CD8-positive, alpha-beta memory T cell (primary cell): ENCODE results near the gene MICOS13. TPM values are rescaled to one million over a fixed set of nuclear protein-coding genes. Genes with fewer than 3 reads are reported as not detected.

Experiments used
- CTCF ChIA-PET: fragments of 350-600 bp; sonication (Branson Sonifier 250); formaldehyde crosslinking; loops from one replicate; lab custom pipeline; 2021; ENCODE audit warnings: antibody characterized with exemption; lab: Charles Lee
- POLR2A ChIA-PET: fragments of 350-600 bp; sonication (Branson Sonifier 250); formaldehyde crosslinking; loops from one replicate; lab custom pipeline; 2021; ENCODE audit warnings: antibody characterized with exemption; lab: Charles Lee
- DNase-seq, 5 donors: peaks; one replicate each; pipeline versions ENCODE4 v3.0.0 to v3.0.0-alpha.2; 2020 to 2022; ENCODE audit warnings: mixed read lengths in 1 of 5
- H3K27ac ChIP-seq: one replicate; pipeline ENCODE4 v1.7.0; 2013; ENCODE audit warnings: low read depth, mild to moderate bottlenecking, low read length, moderate library complexity
- H3K27me3 ChIP-seq: 2 replicates; pipeline ENCODE4 v1.7.0; 2013; ENCODE audit warnings: low read length, mild to moderate bottlenecking; ENCODE audit not compliant: insufficient read depth, poor library complexity, severe bottlenecking
- H3K36me3 ChIP-seq: 2 replicates; pipeline ENCODE4 v1.7.0; 2013; ENCODE audit warnings: mild to moderate bottlenecking, low read length, moderate library complexity; ENCODE audit not compliant: insufficient read depth
- H3K4me1 ChIP-seq: 2 replicates; pipeline ENCODE4 v1.7.0; 2013; ENCODE audit warnings: mild to moderate bottlenecking, low read length, moderate library complexity; ENCODE audit not compliant: insufficient read depth
- H3K4me3 ChIP-seq: 2 replicates; pipeline ENCODE4 v1.7.0; 2013; ENCODE audit warnings: mild to moderate bottlenecking, low read length
- H3K9me3 ChIP-seq: 2 replicates; pipeline ENCODE4 v1.7.0; 2013; ENCODE audit warnings: mild to moderate bottlenecking, low read length
- H3K27ac Mint-ChIP-seq, 8 donors: one replicate each; pipeline ENCODE4 v1.8.0; 2020 to 2021; ENCODE audit warnings: mixed read lengths in 8 of 8, mild to moderate bottlenecking in 6 of 8, inconsistent platforms in 3 of 8, moderate library complexity in 3 of 8
- H3K27me3 Mint-ChIP-seq, 2 donors: one replicate each; pipeline ENCODE4 v1.8.0; 2020 to 2021; ENCODE audit warnings: mixed read lengths in 2 of 2, mild to moderate bottlenecking in 1 of 2, moderate library complexity in 1 of 2
- H3K36me3 Mint-ChIP-seq, 3 donors: one replicate each; pipeline ENCODE4 v1.8.0; 2020 to 2021; ENCODE audit warnings: mixed read lengths in 3 of 3, inconsistent platforms in 1 of 3, mild to moderate bottlenecking in 1 of 3
- H3K4me1 Mint-ChIP-seq, 3 donors: one replicate each; pipeline ENCODE4 v1.8.0; 2020 to 2021; ENCODE audit warnings: mixed read lengths in 3 of 3, inconsistent platforms in 1 of 3, mild to moderate bottlenecking in 1 of 3
- H3K4me3 Mint-ChIP-seq, 7 donors: one replicate each; pipeline ENCODE4 v1.8.0; 2020 to 2021; ENCODE audit warnings: mixed read lengths in 7 of 7, mild to moderate bottlenecking in 6 of 7, moderate library complexity in 4 of 7, inconsistent platforms in 2 of 7
- H3K9me3 Mint-ChIP-seq, 5 donors: one replicate each; pipeline ENCODE4 v1.8.0; 2020 to 2022; ENCODE audit warnings: mixed read lengths in 5 of 5, mild to moderate bottlenecking in 3 of 5, moderate library complexity in 2 of 5, inconsistent platforms in 1 of 5
- polyA plus RNA-seq: library from polyadenylated mRNA; unstranded; fragments of 300-500 nt; fragmentation: Illumina TruSeq; gene quantifications from one replicate; pipeline ENCODE4 v1.2.3, GENCODE V29; 2021
- total RNA-seq, 2 experiments: library from RNA; stranded (reverse); gene quantifications; one replicate each; pipeline ENCODE4 v1.2.3, GENCODE V29; 2021

Gene MICOS13
- total and polyA plus RNA-seq, 3 experiments from 2014 or later, result 60.6 to 117 (median 62.1) TPM

- ChIA-PET CTCF (interaction anchor here (1.9 to 2.2 kb wide), 2 partner anchors 11 to 13 kb away, joined by 5 to 8 read pairs; partner anchors contain the start of gene RPL36), POLR2A (interaction anchor here (0.8 to 1.3 kb wide), 2 partner anchors 13 to 54 kb away, joined by 4 to 9 read pairs; partner anchors contain the start of genes RPL36, SAFB and SAFB2)
- peaks cover 0 to 12% (median 3%) of the 10 kb centered on the region in 3 donors for H3K36me3 Mint-ChIP-seq
- no peaks in the 10 kb centered on the region for H3K9me3 Mint-ChIP-seq
- H3K27ac Mint-ChIP-seq, result no peak overlapping the region
- H3K4me1 Mint-ChIP-seq, result peaks cover 14 to 26% (median 24%) of the 10 kb centered on the region in 3 donors
- Histone ChIP-seq H3K4me3 (no peak overlapping the region), H3K36me3 (no peaks in the 10 kb centered on the region), H3K27me3 (no peaks in the 10 kb centered on the region), H3K27ac (no peak overlapping the region), H3K4me1 (peaks cover 18% of the 10 kb centered on the region), H3K9me3 (no peaks in the 10 kb centered on the region)
- no peaks in the 10 kb centered on the region for H3K27me3 Mint-ChIP-seq
- no peak overlapping the region for H3K4me3 Mint-ChIP-seq
- DNase-seq, result no peak
These were observed 3.6 kb downstream of the MICOS13 start for GRCh38 chr19:5676772-5677105.

GRCh38 chr19:5676105-5676771 is 4.1 kb downstream of the MICOS13 start:
- Mint-ChIP-seq H3K9me3 (no peaks in the 10 kb centered on the region), H3K27me3 (no peaks in the 10 kb centered on the region), H3K4me3 (peak overlapping the region in 1 of 7 donors; percentile 37), H3K4me1 (peaks cover 10 to 21% (median 19%) of the 10 kb centered on the region in 3 donors), H3K36me3 (peaks cover 0 to 14% (median 3%) of the 10 kb centered on the region in 3 donors), H3K27ac (no peak overlapping the region)
- DNase-seq, result no peak
- H3K9me3 ChIP-seq, result no peaks in the 10 kb centered on the region
- peaks cover 13% of the 10 kb centered on the region for H3K4me1 ChIP-seq
- no peaks in the 10 kb centered on the region for H3K36me3 ChIP-seq
- no peak overlapping the region for H3K4me3 ChIP-seq
- ChIA-PET CTCF (interaction anchor here (1.9 to 2.2 kb wide), 2 partner anchors 11 to 14 kb away, joined by 5 to 8 read pairs; partner anchors contain the start of gene RPL36), POLR2A (interaction anchor here (1.3 kb wide), 1 partner anchor 14 kb away, joined by 4 read pairs; the partner anchor contains the start of gene RPL36)
- no peak overlapping the region for H3K27ac ChIP-seq
- no peaks in the 10 kb centered on the region for H3K27me3 ChIP-seq

- H3K27ac ChIP-seq, result no peak overlapping the region
- H3K27me3 ChIP-seq, result no peaks in the 10 kb centered on the region
- Mint-ChIP-seq H3K27me3 (no peaks in the 10 kb centered on the region), H3K4me3 (no peak overlapping the region), H3K36me3 (peaks cover 0 to 11% (median 3%) of the 10 kb centered on the region in 3 donors), H3K9me3 (no peaks in the 10 kb centered on the region), H3K27ac (peak overlapping the region in 1 of 8 donors; percentile 26), H3K4me1 (peaks cover 6 to 8% (median 7%) of the 10 kb centered on the region in 3 donors)
- CTCF ChIA-PET, result no interaction called here
- H3K4me3 ChIP-seq, result no peak overlapping the region
- H3K4me1 ChIP-seq, result peaks cover 7% of the 10 kb centered on the region
- H3K9me3 ChIP-seq, result no peaks in the 10 kb centered on the region
- no peak for DNase-seq
- POLR2A ChIA-PET, result no interaction called here
- no peaks in the 10 kb centered on the region for H3K36me3 ChIP-seq
These were observed 5.6 kb downstream of the MICOS13 start for GRCh38 chr19:5674714-5675113.

- Histone ChIP-seq H3K27me3 (no peaks in the 10 kb centered on the region), H3K36me3 (peaks cover 9% of the 10 kb centered on the region), H3K4me3 (no peak overlapping the region), H3K27ac (no peak overlapping the region), H3K4me1 (no peaks in the 10 kb centered on the region), H3K9me3 (no peaks in the 10 kb centered on the region)
- Mint-ChIP-seq H3K36me3 (peaks cover 0 to 17% (median 6%) of the 10 kb centered on the region in 3 donors), H3K4me1 (no peaks in the 10 kb centered on the region), H3K4me3 (no peak overlapping the region), H3K27me3 (no peaks in the 10 kb centered on the region), H3K9me3 (no peaks in the 10 kb centered on the region), H3K27ac (no peak overlapping the region)
- no peak for DNase-seq
- ChIA-PET POLR2A (no interaction called here), CTCF (no interaction called here)
These were observed 6.6 kb downstream of the MICOS13 start for GRCh38 chr19:5673752-5674151.

- no peaks in the 10 kb centered on the region for H3K9me3 Mint-ChIP-seq
- POLR2A ChIA-PET, result no interaction called here
- H3K27ac Mint-ChIP-seq, result no peak overlapping the region
- peaks cover 0 to 24% (median 8%) of the 10 kb centered on the region in 3 donors for H3K36me3 Mint-ChIP-seq
- no peaks in the 10 kb centered on the region for H3K4me1 Mint-ChIP-seq
- H3K4me1 ChIP-seq, result no peaks in the 10 kb centered on the region
- DNase-seq, result no peak
- H3K27me3 Mint-ChIP-seq, result no peaks in the 10 kb centered on the region
- no peak overlapping the region for H3K27ac ChIP-seq
- H3K4me3 ChIP-seq, result no peak overlapping the region
- H3K36me3 ChIP-seq, result peaks cover 14% of the 10 kb centered on the region
- H3K9me3 ChIP-seq, result no peaks in the 10 kb centered on the region
- CTCF ChIA-PET, result no interaction called here
- no peaks in the 10 kb centered on the region for H3K27me3 ChIP-seq
- H3K4me3 Mint-ChIP-seq, result no peak overlapping the region
These were observed 7.4 kb downstream of the MICOS13 start for GRCh38 chr19:5672708-5673459.

GRCh38 chr19:5671600-5671999 is 8.7 kb downstream of the MICOS13 start:
- H3K27me3 Mint-ChIP-seq, result peaks cover 0 to 2% of the 10 kb centered on the region in 2 donors
- POLR2A ChIA-PET, result no interaction called here

GRCh38 chr19:5669212-5669611 is 11.1 kb downstream of the MICOS13 start:
- Histone ChIP-seq H3K27me3 (no peaks in the 10 kb centered on the region), H3K36me3 (peaks cover 47% of the 10 kb centered on the region), H3K4me1 (no peaks in the 10 kb centered on the region), H3K9me3 (no peaks in the 10 kb centered on the region), H3K27ac (no peak overlapping the region), H3K4me3 (no peak overlapping the region)
- Mint-ChIP-seq H3K4me3 (no peak overlapping the region), H3K36me3 (peaks cover 0 to 61% (median 12%) of the 10 kb centered on the region in 3 donors), H3K4me1 (no peaks in the 10 kb centered on the region), H3K27ac (no peak overlapping the region), H3K27me3 (peaks cover 0 to 4% of the 10 kb centered on the region in 2 donors), H3K9me3 (no peaks in the 10 kb centered on the region)
- ChIA-PET CTCF (interaction anchor here (1.2 kb wide), 1 partner anchor 21 kb away, joined by 3 read pairs; the partner anchor contains the start of gene RPL36), POLR2A (no interaction called here)
- DNase-seq, result no peak

More at GRCh38 chr19:5671600-5671999, 8.7 kb downstream of the MICOS13 start:
- Histone ChIP-seq H3K36me3 (peaks cover 23% of the 10 kb centered on the region), H3K27me3 (no peaks in the 10 kb centered on the region), H3K4me3 (no peak overlapping the region), H3K27ac (no peak overlapping the region), H3K4me1 (no peaks in the 10 kb centered on the region), H3K9me3 (no peaks in the 10 kb centered on the region)
- DNase-seq, result no peak
- CTCF ChIA-PET, result no interaction called here
- no peaks in the 10 kb centered on the region for H3K9me3 Mint-ChIP-seq
- H3K4me1 Mint-ChIP-seq, result no peaks in the 10 kb centered on the region
- no peak overlapping the region for H3K27ac Mint-ChIP-seq
- H3K36me3 Mint-ChIP-seq, result peaks cover 0 to 37% (median 8%) of the 10 kb centered on the region in 3 donors
- no peak overlapping the region for H3K4me3 Mint-ChIP-seq
